Esophagus muscularis mucosa (tissue), 3 donors: ENCODE data around the gene ELL3.

Experiments used
- CTCF ChIP-seq, 3 experiments: fragments of 200-600 bp in 2 of 3; fragments of 450-650 bp in 1 of 3; sonication (generic) in 2 of 3; IDR thresholded peaks; one replicate each; pipeline ENCODE4 v1.5.1; 2017 to 2019; ENCODE audit warnings: antibody characterized with exemption in 3 of 3, mild to moderate bottlenecking in 2 of 3, moderate library complexity in 1 of 3
- POLR2A ChIP-seq: fragments of 450-650 bp; IDR thresholded peaks from one replicate; pipeline ENCODE4 v1.6.1; 2017; ENCODE audit warnings: antibody characterized with exemption, moderate library complexity, mild to moderate bottlenecking, low read depth

- TF ChIP-seq CTCF (IDR thresholded peaks at IDR 0.05), result no peak
- no peak for TF ChIP-seq POLR2A
Observed at GRCh38 chr15:43808435-43808950, 31.7 kb upstream of the ELL3 start.
